ENCODE results near the gene RBMS3. TPM values are rescaled to one million over a fixed set of nuclear protein-coding genes. Genes with fewer than 3 reads are reported as not detected.

Gene RBMS3
- total and polyA plus RNA-seq, 2 of the 8 experiments (the other 6 are each of a cell fraction or from before 2014, with no cell fraction given), result 3.7 to 6.9 TPM

DNA sequence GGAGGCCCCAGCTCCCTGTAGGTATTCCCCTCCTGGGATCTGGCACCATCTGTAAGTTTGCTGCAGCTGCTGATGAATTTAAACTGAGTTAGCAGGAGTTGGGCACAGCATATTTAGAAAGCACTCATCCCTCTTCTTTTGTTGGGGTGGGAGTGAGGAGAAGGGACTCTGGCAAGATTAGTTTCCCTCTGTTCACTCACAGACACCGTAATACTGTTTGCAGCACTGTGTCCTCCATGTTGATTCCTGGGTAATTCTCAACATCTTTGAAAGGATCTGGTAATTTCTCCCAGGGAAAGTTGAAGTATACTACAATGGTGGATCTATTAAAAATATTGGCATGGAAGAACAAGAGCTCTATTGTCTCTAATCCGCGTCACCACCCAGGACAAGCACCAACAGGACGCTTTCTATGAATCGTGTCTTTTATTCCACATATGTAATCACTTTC lies 173.3 kb downstream of the RBMS3 start:
- no peak overlapping the region for H3K4me2 ChIP-seq (ENCODE audit: insufficient read depth in 1 of 2, low read depth in 2 of 2, low read length in 2 of 2)
- no peaks in the 10 kb centered on the region for H3K36me3 ChIP-seq (ENCODE audit: control insufficient read depth in 2 of 4, insufficient read depth in 4 of 4, low read length in 3 of 4)
- no peak overlapping the region for H2BK120ac ChIP-seq (replicated peaks; ENCODE audit: low read depth, low read length)
- no peak overlapping the region for H3K23ac ChIP-seq (ENCODE audit: insufficient read length)
- no peaks in the 10 kb centered on the region for H3K79me1 ChIP-seq (ENCODE audit: low read depth, low read length)
- H4K20me1 ChIP-seq (replicated peaks in 1 of 2; ENCODE audit: control insufficient read depth in 1 of 2, insufficient read depth in 2 of 2, low read length in 2 of 2), result no peaks in the 10 kb centered on the region
- peaks cover 4 to 11% (median 6%) of the 10 kb centered on the region in 4 experiments; a peak in 6 of 7 replicates for H3K4me1 ChIP-seq (replicated peaks in 1 of 4; ENCODE audit: control insufficient read depth in 3 of 4, insufficient read depth in 4 of 4, low read length in 3 of 4)
- no peak overlapping the region for H3K27ac ChIP-seq (ENCODE audit: low read depth, low read length)
- POLR2A ChIA-PET (ENCODE audit: partially characterized antibody), result interaction anchor here (0.9 kb wide), 1 partner anchor 69 kb away, joined by 3 read pairs; no protein-coding TSS in a partner anchor
- FAIRE-seq (no peak), DNase-seq (ENCODE audit: low read depth in 1 of 2, low spot score in 2 of 2) (no peak)
- no peak overlapping the region for H3K4me3 ChIP-seq (ENCODE audit: extremely low read depth in 1 of 4, insufficient read depth in 2 of 4, low read depth in 3 of 4, low read length in 4 of 4)
- H3K56ac ChIP-seq (replicated peaks; ENCODE audit: insufficient read length, low read depth, low read length), result no peak overlapping the region
- no peak overlapping the region for H2BK20ac ChIP-seq (ENCODE audit: low read length)
- no peaks in the 10 kb centered on the region for H3K9me3 ChIP-seq (ENCODE audit: insufficient read depth in 2 of 2, low read depth in 1 of 2, low read length in 1 of 2)
- no peak overlapping the region for H4K8ac ChIP-seq (ENCODE audit: extremely low read depth, insufficient read depth, low read length)
- no peaks in the 10 kb centered on the region; the same call in 1 of the 2 replicates for H3K23me2 ChIP-seq (ENCODE audit: low read depth, low read length)
- H3K14ac ChIP-seq (ENCODE audit: insufficient read length), result no peak overlapping the region
- no peak overlapping the region for H2AK5ac ChIP-seq (ENCODE audit: low read depth, low read length)
- H2BK5ac ChIP-seq (ENCODE audit: low read depth, low read length), result no peak overlapping the region
- no peaks in the 10 kb centered on the region for H3K79me2 ChIP-seq (ENCODE audit: control insufficient read depth in 1 of 2, insufficient read depth in 2 of 2, low read length in 2 of 2)
- H2AFZ ChIP-seq (ENCODE audit: low read length), result 0 out of 2 replicates have a peak overlapping the region, but pooled peaks have one; percentile 60
- WGBS, 2 experiments (ENCODE audit: extremely low coverage in 1 of 2, insufficient coverage in 1 of 2, insufficient read length in 1 of 2, insufficient replicate concordance in 2 of 2, low coverage in 1 of 2, low lambda C conversion rate in 2 of 2, missing lambda C conversion rate in 1 of 2), result 91% methylated on average over 5 of the region's 5 CpGs; no CpG with 5 or more reads in 1 of the 2 experiments
- no peak for TF ChIP-seq CHD1 (IDR thresholded peaks at IDR 0.05; ENCODE audit: low read depth, low read length)
- no peak for TF ChIP-seq SP2 (IDR thresholded peaks at IDR 0.05; ENCODE audit: low read length)
- TF ChIP-seq, protein P1, sequence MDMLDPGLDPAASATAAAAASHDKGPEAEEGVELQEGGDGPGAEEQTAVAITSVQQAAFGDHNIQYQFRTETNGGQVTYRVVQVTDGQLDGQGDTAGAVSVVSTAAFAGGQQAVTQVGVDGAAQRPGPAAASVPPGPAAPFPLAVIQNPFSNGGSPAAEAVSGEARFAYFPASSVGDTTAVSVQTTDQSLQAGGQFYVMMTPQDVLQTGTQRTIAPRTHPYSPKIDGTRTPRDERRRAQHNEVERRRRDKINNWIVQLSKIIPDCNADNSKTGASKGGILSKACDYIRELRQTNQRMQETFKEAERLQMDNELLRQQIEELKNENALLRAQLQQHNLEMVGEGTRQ (IDR thresholded peaks at IDR 0.05; ENCODE audit: low read length), result no peak
- no peak for TF ChIP-seq FOSL1 (IDR thresholded peaks at IDR 0.05; ENCODE audit: insufficient read depth, low read depth, low read length)
- no peak for TF ChIP-seq BCL11A (IDR thresholded peaks at IDR 0.05; ENCODE audit: low read depth in 2 of 2, low read length in 2 of 2)
- TF ChIP-seq JUN (IDR thresholded peaks at IDR 0.05; ENCODE audit: low read depth, low read length), result no peak
- TF ChIP-seq RXRA (IDR thresholded peaks at IDR 0.05; ENCODE audit: insufficient read depth, low read depth, low read length), result no peak
- no peak for TF ChIP-seq CEBPB (IDR thresholded peaks at IDR 0.05; ENCODE audit: low read depth, low read length)
- no peak for TF ChIP-seq SIRT6 (IDR thresholded peaks at IDR 0.05; ENCODE audit: low read length)
- no peak for TF ChIP-seq SAP30 (IDR thresholded peaks at IDR 0.05; ENCODE audit: insufficient read depth, insufficient replicate concordance, low read length)
- TF ChIP-seq KDM4A (IDR thresholded peaks at IDR 0.05; ENCODE audit: low read depth, low read length, severe bottlenecking), result no peak
- no peak for TF ChIP-seq BACH1 (IDR thresholded peaks at IDR 0.05; ENCODE audit: low read length)
- no peak overlapping the region for H4K5ac ChIP-seq (ENCODE audit: insufficient read length, low read depth, low read length)
- H3K9ac ChIP-seq (replicated peaks in 1 of 4; ENCODE audit: extremely low read depth in 1 of 4, low read depth in 3 of 4, low read length in 3 of 4), result no peak overlapping the region
- CTCF ChIA-PET (ENCODE audit: partially characterized antibody), result interaction anchor here (0.5 to 1.5 kb wide), 3 partner anchors 9 to 88 kb away, joined by 3 read pairs; no protein-coding TSS in a partner anchor
- H2BK12ac ChIP-seq (ENCODE audit: low read depth, low read length), result no peak overlapping the region
- no peak overlapping the region for H2BK15ac ChIP-seq (ENCODE audit: low read length)
- H3K4ac ChIP-seq (replicated peaks; ENCODE audit: insufficient read length, low read depth, low read length), result no peak overlapping the region
- H4K91ac ChIP-seq (replicated peaks; ENCODE audit: insufficient read length, low read length), result no peak overlapping the region
- no peaks in the 10 kb centered on the region; a peak in 1 of 7 replicates for H3K27me3 ChIP-seq (replicated peaks in 1 of 4; ENCODE audit: control insufficient read depth in 3 of 4, extremely low read depth in 1 of 4, insufficient read depth in 3 of 4, low read length in 3 of 4)
- peak overlapping the region; percentile 63; the same call in 1 of the 2 replicates for H3K18ac ChIP-seq (ENCODE audit: extremely low read depth, low read length)
